ENCODE measurements around the gene SEMA7A.

DNA sequence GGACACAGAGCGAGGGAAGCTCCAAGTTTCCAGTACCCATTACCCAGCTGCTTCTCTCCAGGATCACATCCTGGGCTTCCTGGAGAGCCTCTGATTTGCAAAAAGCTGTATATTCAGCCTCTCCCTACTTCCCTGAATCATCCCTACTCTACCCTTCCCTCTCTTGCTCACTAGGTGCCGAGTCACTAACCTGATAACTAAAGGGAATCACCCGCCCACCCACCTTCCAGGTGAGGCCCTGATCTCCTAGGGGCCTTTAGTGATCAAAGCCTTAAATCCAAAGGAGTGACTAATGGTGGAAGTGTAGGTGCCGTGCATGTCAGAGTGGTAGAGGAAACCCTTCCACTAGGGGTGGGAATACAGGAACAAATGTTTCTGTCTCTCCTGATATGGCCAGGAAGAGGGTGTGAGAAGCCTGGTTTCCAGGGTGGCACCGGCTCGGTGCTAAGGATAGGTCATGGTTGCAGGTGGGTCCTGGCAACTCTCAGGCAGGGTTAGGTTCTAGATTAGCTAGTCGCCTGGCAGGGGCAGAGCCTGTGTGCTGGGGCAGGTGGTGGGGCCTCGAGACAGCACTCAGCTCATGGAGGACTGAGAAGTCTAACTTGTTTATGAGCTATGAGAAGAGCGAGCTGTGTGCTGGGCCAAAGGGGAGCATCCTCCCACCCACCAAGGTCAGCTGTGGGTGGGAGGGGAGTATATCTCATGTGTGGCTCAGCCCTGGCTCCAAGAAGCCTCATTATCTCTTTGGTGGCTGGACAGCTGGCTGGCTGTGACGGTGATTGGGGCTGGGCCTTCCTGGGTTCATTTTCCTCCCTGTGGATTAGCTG lies 10.1 kb downstream of the SEMA7A start:
- TF ChIP-seq POLR2AphosphoS5 (IDR thresholded peaks at IDR 0.05; ENCODE audit: low read depth, low read length), result no peak
- no peak for TF ChIP-seq SIN3A (IDR thresholded peaks at IDR 0.05; ENCODE audit: borderline replicate concordance, insufficient read depth, low read length)
